Body of pancreas (tissue), 4 donors: ENCODE measurements around the gene STRA6.

ENCODE experiments used
- POLR2A ChIP-seq, 3 donors: fragments of 450-650 bp; IDR thresholded peaks; one replicate each; pipeline ENCODE4 v1.6.1; 2016; ENCODE audit warnings: antibody characterized with exemption in 3 of 3, mild to moderate bottlenecking in 2 of 3
- TF ChIP-seq, protein P1 (sequence below), 7 experiments: fragments of 450-650 bp in 4 of 7; fragments of 200-600 bp in 3 of 7; sonication (generic) in 3 of 7; IDR thresholded peaks; one replicate each; pipeline ENCODE4 v1.5.1; 2016 to 2019; ENCODE audit warnings: antibody characterized with exemption in 7 of 7

DNA sequence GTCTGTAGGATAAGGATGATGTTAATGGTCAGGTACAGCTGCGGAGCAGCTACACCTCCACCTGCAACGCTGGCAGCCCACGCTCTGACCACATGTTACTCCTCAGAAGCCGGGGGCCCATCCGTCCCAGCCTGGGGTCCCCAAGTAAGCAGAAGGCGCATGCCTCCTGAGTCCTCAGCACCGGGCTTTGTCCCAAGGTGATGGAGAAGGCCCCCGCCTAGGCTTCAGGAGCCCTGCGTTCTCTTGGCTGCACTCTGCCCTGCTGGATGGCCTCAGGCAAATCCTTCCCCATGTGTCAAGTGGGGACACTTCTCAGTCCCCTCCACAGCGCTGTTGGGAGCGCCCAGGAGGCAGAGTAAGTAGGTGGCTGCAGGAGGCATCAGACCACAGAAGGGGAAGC, 14.4 kb downstream of the STRA6 start:
- TF ChIP-seq, protein P1, sequence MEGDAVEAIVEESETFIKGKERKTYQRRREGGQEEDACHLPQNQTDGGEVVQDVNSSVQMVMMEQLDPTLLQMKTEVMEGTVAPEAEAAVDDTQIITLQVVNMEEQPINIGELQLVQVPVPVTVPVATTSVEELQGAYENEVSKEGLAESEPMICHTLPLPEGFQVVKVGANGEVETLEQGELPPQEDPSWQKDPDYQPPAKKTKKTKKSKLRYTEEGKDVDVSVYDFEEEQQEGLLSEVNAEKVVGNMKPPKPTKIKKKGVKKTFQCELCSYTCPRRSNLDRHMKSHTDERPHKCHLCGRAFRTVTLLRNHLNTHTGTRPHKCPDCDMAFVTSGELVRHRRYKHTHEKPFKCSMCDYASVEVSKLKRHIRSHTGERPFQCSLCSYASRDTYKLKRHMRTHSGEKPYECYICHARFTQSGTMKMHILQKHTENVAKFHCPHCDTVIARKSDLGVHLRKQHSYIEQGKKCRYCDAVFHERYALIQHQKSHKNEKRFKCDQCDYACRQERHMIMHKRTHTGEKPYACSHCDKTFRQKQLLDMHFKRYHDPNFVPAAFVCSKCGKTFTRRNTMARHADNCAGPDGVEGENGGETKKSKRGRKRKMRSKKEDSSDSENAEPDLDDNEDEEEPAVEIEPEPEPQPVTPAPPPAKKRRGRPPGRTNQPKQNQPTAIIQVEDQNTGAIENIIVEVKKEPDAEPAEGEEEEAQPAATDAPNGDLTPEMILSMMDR (IDR thresholded peaks at IDR 0.05): no peak
- no peak for TF ChIP-seq POLR2A (IDR thresholded peaks at IDR 0.05)
